Activated CD8-positive, alpha-beta memory T cell treated with anti-CD3 and anti-CD28 coated beads, Interleukin-2, amount 10 ng/mL, durations not matched to agents 7 days and 5 days (primary cell): ENCODE data around the gene CCDC182. TPM values are rescaled to one million over a fixed set of nuclear protein-coding genes. Genes with fewer than 3 reads are reported as not detected.

Experiments
- ATAC-seq: fragments of 150-1000 bp; cut with Tn5 transposase; one replicate; pipeline ENCODE4 v1.10.0; 2021; ENCODE audit warnings: moderate library complexity
- CTCF ChIA-PET: fragments of 350-600 bp; sonication (Branson Sonifier 250); formaldehyde crosslinking; loops from one replicate; lab custom pipeline; 2021; ENCODE audit warnings: antibody characterized with exemption; lab: Charles Lee
- DNase-seq: peaks from one replicate; pipeline ENCODE4 v3.0.0-alpha.2; 2020
- H3K27ac Mint-ChIP-seq: one replicate; pipeline ENCODE4 v1.8.0; 2021; ENCODE audit warnings: mild to moderate bottlenecking, mixed read lengths
- H3K27me3 Mint-ChIP-seq: one replicate; pipeline ENCODE4 v1.8.0; 2021; ENCODE audit warnings: mixed read lengths
- H3K36me3 Mint-ChIP-seq: one replicate; pipeline ENCODE4 v1.8.0; 2021; ENCODE audit warnings: mild to moderate bottlenecking, mixed read lengths
- H3K4me1 Mint-ChIP-seq: one replicate; pipeline ENCODE4 v1.8.0; 2021; ENCODE audit warnings: mixed read lengths
- H3K4me3 Mint-ChIP-seq: one replicate; pipeline ENCODE4 v1.8.0; 2021; ENCODE audit warnings: mild to moderate bottlenecking, moderate library complexity, mixed read lengths
- H3K9me3 Mint-ChIP-seq: one replicate; pipeline ENCODE4 v1.8.0; 2022; ENCODE audit warnings: low read depth, mixed read lengths
- total RNA-seq, 2 experiments: library from RNA; stranded (reverse); gene quantifications; one replicate each; pipeline ENCODE4 v1.2.3, GENCODE V29; 2021

Gene CCDC182
- total RNA-seq, 2 experiments from 2014 or later = not detected

DNA sequence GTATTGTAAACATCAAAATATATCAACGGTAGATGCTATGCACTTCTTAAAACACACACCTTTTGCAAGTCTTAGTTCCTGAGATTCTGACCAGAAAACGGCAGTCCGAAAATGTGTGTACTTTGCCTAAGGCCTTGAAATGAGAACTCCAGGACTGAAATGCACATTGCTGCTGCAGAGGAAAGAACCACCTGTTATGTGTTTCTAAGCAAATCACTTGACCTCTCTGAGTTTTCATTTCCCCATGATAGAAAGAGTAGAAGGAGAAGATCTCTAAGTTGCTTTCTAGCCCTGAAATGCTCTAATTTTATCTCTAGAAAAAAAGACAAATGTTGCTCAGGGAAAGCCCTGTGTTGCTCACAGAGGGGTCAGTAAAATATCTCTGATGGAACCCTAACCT is 9.9 kb downstream of the CCDC182 start:
- no peaks in the 10 kb centered on the region for H3K9me3 Mint-ChIP-seq

GRCh38 chr17:57733085-57733484 is 12.0 kb downstream of the CCDC182 start:
- no peak for ATAC-seq
- no peaks in the 10 kb centered on the region for H3K36me3 Mint-ChIP-seq
- H3K4me3 Mint-ChIP-seq = no peak overlapping the region
- no peaks in the 10 kb centered on the region for H3K9me3 Mint-ChIP-seq
- no peak for DNase-seq
- no peak overlapping the region for H3K27ac Mint-ChIP-seq
- CTCF ChIA-PET = interaction anchor here (0.7 kb wide), 1 partner anchor 475 kb away, joined by 3 read pairs; no protein-coding TSS in a partner anchor
- peaks cover 17% of the 10 kb centered on the region for H3K27me3 Mint-ChIP-seq
- H3K4me1 Mint-ChIP-seq = no peaks in the 10 kb centered on the region

More for the DNA sequence above, 9.9 kb downstream of the CCDC182 start:
- ATAC-seq = no peak
- peaks cover 28% of the 10 kb centered on the region for H3K27me3 Mint-ChIP-seq
- H3K36me3 Mint-ChIP-seq = no peaks in the 10 kb centered on the region
- DNase-seq = no peak
- no peak overlapping the region for H3K27ac Mint-ChIP-seq
- peaks cover 10% of the 10 kb centered on the region for H3K4me1 Mint-ChIP-seq
- H3K4me3 Mint-ChIP-seq = no peak overlapping the region
- CTCF ChIA-PET = no interaction called here

GRCh38 chr17:57732062-57732461 is 13.0 kb downstream of the CCDC182 start:
- peaks cover 17% of the 10 kb centered on the region for H3K27me3 Mint-ChIP-seq
- no peaks in the 10 kb centered on the region for H3K9me3 Mint-ChIP-seq
- DNase-seq (no peak), ATAC-seq (no peak)
- H3K27ac Mint-ChIP-seq = no peak overlapping the region
- H3K36me3 Mint-ChIP-seq = no peaks in the 10 kb centered on the region
- CTCF ChIA-PET = interaction anchor here (0.6 to 1.6 kb wide), 4 partner anchors 8 to 489 kb away, joined by 3 to 5 read pairs (median 4); no protein-coding TSS in a partner anchor
- no peaks in the 10 kb centered on the region for H3K4me1 Mint-ChIP-seq
- no peak overlapping the region for H3K4me3 Mint-ChIP-seq

DNA sequence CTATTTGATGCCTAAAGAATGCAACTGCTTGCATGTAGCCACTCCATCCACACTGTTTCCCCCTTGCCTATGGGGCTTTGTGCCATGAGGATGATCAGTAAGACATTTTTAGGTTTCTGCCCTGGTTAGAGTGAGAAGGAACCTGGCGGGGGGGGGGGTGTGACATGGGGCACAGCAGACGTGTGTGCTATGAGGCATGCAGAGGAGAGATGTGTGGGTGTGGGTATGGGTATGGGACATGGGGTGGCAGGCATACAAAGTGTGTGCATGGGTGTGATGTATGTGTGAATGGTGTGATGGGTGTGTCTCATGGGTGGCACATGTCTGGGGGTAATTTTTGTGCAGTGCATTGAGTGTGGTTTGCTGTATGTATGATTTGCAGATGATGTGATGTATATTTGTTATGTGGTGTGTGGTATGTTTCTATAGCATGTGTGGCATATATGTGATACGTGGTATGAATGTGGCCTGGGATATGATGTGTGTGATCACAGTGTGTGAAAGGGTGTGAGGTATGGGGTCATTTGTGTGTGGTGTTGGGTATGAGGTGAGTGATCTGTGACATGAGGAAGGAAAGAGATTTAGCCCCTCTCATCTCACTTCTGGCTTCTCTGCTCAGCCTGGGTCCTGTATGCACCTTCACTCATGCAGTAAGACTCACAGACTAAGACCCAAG is 14.9 kb downstream of the CCDC182 start:
- CTCF ChIA-PET = no interaction called here
- no peak overlapping the region for H3K27ac Mint-ChIP-seq
- DNase-seq (no peak), ATAC-seq (no peak)
- no peak overlapping the region for H3K4me3 Mint-ChIP-seq
- no peaks in the 10 kb centered on the region for H3K4me1 Mint-ChIP-seq
- H3K27me3 Mint-ChIP-seq = peaks cover 17% of the 10 kb centered on the region
- no peaks in the 10 kb centered on the region for H3K9me3 Mint-ChIP-seq
- no peaks in the 10 kb centered on the region for H3K36me3 Mint-ChIP-seq

- H3K36me3 Mint-ChIP-seq = no peaks in the 10 kb centered on the region
- no peak for ATAC-seq
- no peak overlapping the region for H3K4me3 Mint-ChIP-seq
- H3K27me3 Mint-ChIP-seq = peaks cover 9% of the 10 kb centered on the region
- H3K27ac Mint-ChIP-seq = no peak overlapping the region
- DNase-seq = no peak
- no peaks in the 10 kb centered on the region for H3K9me3 Mint-ChIP-seq
- peaks cover 3% of the 10 kb centered on the region for H3K4me1 Mint-ChIP-seq
- CTCF ChIA-PET = interaction anchor here (0.8 to 1.8 kb wide), 5 partner anchors 19 to 599 kb away, joined by 3 to 7 read pairs (median 3); no protein-coding TSS in a partner anchor
These were observed 17.4 kb downstream of the CCDC182 start for GRCh38 chr17:57727630-57728175.

DNA sequence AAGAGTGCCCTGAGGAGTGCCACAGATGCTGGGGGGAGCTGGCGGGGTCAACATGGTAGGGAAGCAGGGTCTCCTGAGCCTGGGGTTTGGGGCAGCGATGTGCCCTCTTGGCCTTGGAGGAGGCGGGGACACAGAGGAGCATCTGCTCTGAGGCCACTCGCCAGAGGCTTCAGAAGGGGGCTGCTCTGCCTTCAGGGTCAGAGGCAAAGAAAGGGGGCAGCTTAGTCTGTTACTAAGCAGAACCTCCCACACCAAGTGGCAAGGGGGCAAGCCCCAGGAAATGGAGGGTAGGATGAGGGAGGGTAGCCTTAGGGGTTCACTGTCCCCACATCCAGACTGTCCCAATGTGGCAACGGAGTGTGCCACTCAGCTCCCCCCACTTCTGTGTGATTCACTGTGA is 18.3 kb downstream of the CCDC182 start:
- Mint-ChIP-seq H3K4me1 (peaks cover 3% of the 10 kb centered on the region), H3K4me3 (no peak overlapping the region), H3K27ac (no peak overlapping the region), H3K27me3 (peaks cover 9% of the 10 kb centered on the region), H3K9me3 (no peaks in the 10 kb centered on the region), H3K36me3 (no peaks in the 10 kb centered on the region)
- no peak for ATAC-seq
- CTCF ChIA-PET = interaction anchor here (1.2 kb wide), 1 partner anchor 287 kb away, joined by 4 read pairs; no protein-coding TSS in a partner anchor
- no peak for DNase-seq

GRCh38 chr17:57726213-57726790 is 18.8 kb downstream of the CCDC182 start:
- Mint-ChIP-seq H3K4me3 (no peak overlapping the region), H3K27ac (no peak overlapping the region), H3K9me3 (no peaks in the 10 kb centered on the region), H3K4me1 (peaks cover 3% of the 10 kb centered on the region), H3K27me3 (peaks cover 6% of the 10 kb centered on the region), H3K36me3 (no peaks in the 10 kb centered on the region)
- CTCF ChIA-PET = interaction anchor here (1.2 kb wide), 1 partner anchor 287 kb away, joined by 4 read pairs; no protein-coding TSS in a partner anchor
- DNase-seq (no peak), ATAC-seq (no peak)

GRCh38 chr17:57724729-57725125 is 20.4 kb downstream of the CCDC182 start:
- Mint-ChIP-seq H3K27ac (no peak overlapping the region), H3K36me3 (no peaks in the 10 kb centered on the region), H3K4me1 (peaks cover 3% of the 10 kb centered on the region), H3K27me3 (peaks cover 8% of the 10 kb centered on the region), H3K4me3 (no peak overlapping the region), H3K9me3 (no peaks in the 10 kb centered on the region)
- DNase-seq = no peak
- CTCF ChIA-PET = interaction anchor here (2.0 to 2.1 kb wide), 2 partner anchors 59 to 127 kb away, joined by 4 to 5 read pairs; no protein-coding TSS in a partner anchor
- ATAC-seq = no peak

DNA sequence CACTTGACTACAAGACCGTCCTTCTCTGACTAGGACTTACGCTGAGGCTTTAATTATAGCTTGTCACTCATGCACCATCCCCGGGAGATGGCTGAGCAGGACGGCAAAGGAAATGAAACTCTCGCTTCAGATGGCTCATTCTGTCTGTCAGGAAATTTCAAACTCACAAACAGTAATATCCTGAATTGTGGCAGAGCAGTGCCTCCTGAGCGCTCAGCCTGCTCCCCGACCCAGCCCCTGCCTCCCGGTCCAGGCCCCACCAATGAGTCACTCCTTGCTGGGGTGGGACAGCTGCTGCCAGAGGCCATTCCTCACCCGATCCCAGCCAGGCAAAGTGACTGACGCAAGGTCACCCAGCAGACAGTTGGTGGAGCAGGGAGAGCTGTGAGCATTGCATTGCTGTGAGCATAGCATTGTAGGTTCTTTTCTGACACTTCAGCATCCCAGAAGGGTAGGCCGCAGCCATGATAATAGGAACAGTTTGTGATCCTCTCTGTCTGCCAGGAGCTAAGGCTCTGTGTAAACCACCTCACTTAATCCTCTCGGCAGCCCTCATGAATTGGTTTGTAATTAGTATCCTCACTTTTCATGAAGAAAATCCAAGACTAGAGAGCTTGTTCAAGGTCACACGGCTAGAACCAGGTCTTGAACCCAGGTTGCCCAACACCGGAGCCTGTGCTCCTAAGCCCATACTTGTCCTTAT is 20.9 kb downstream of the CCDC182 start:
- Mint-ChIP-seq H3K36me3 (no peaks in the 10 kb centered on the region), H3K27ac (no peak overlapping the region), H3K27me3 (peaks cover 8% of the 10 kb centered on the region), H3K9me3 (no peaks in the 10 kb centered on the region), H3K4me3 (no peak overlapping the region), H3K4me1 (peaks cover 3% of the 10 kb centered on the region)
- DNase-seq = no peak
- ATAC-seq = no peak
- CTCF ChIA-PET = interaction anchor here (2.0 to 2.1 kb wide), 2 partner anchors 60 to 127 kb away, joined by 4 to 5 read pairs; no protein-coding TSS in a partner anchor

DNA sequence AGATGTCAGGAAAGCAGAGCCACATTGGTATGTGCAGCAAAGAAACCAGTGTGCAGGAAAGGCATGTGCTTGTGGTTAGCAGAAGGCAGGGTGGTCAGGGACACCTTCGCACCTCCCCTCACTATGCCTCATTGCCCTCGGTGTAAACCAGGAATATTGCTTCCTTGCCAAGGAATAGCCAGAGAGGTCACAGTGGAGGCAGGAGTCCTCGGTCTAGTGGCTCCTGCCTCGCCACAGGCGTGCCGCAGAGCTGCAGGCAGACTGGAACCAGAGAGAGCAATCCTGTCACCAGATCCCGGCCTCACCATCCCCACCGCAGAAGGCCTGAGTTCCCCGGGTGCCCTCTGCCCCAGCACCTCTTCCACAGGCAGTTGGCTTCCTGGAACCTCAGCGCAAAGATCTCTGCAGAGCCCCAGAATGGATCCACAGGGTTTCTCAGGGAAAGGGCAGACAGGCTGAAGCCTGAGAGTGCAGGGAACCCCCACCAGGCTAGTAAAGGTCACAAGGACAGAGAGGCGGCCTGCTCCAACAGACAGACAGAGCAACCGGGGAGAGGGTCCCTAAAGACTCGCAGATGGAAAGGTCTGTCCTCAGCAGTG is 21.6 kb downstream of the CCDC182 start:
- Mint-ChIP-seq H3K36me3 (no peaks in the 10 kb centered on the region), H3K4me3 (no peak overlapping the region), H3K27ac (no peak overlapping the region), H3K4me1 (peaks cover 3% of the 10 kb centered on the region), H3K27me3 (peaks cover 12% of the 10 kb centered on the region), H3K9me3 (no peaks in the 10 kb centered on the region)
- DNase-seq = no peak
- ATAC-seq = no peak
- CTCF ChIA-PET = interaction anchor here (1.1 to 2.1 kb wide), 3 partner anchors 60 to 126 kb away, joined by 3 to 5 read pairs (median 4); no protein-coding TSS in a partner anchor

- CTCF ChIA-PET = interaction anchor here (1.1 to 2.0 kb wide), 3 partner anchors 29 to 125 kb away, joined by 3 to 4 read pairs (median 4); no protein-coding TSS in a partner anchor
- peaks cover 14% of the 10 kb centered on the region for H3K27me3 Mint-ChIP-seq
- no peak overlapping the region for H3K4me3 Mint-ChIP-seq
These were observed 22.4 kb downstream of the CCDC182 start for GRCh38 chr17:57722704-57723043.

DNA sequence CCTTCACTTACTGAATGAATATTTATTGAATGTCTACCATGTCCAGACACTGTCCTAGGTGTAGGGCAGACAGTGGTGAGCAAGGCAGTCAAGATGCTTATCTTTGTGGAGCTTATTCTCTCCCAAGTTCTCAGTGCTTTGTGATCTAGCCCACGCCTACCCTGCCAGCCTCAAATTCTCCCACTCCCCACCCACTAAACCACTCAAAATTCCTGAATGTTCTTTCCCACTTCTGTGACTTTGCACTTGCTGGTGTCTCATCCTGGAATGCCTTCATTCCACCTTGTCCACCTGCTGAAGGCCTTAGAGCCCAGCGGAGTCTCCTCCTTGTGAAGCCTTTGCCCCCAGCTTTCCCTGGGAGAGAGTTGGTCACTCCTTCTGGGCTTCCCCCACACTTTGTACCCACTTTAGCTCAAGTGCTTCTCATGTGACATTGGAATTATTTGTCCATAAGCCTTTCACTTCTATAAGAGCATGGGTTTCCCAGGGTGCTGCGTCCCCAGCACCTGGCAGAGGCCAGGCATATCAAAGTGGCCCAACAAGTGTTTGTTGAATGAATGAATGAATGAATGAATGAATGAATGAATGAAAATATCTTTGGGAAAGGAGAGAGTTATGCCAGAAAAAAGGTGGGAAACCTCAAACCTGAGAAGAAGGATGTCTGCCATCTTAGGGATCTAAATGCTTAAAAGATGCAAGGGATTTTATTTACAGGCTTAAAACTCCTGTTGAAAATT is 23.0 kb downstream of the CCDC182 start:
- DNase-seq (no peak), ATAC-seq (no peak)
- Mint-ChIP-seq H3K27me3 (peaks cover 19% of the 10 kb centered on the region), H3K27ac (no peak overlapping the region), H3K36me3 (no peaks in the 10 kb centered on the region), H3K4me1 (peaks cover 3% of the 10 kb centered on the region), H3K9me3 (no peaks in the 10 kb centered on the region), H3K4me3 (no peak overlapping the region)
- CTCF ChIA-PET = interaction anchor here (1.1 to 1.4 kb wide), 2 partner anchors 28 to 111 kb away, joined by 3 to 4 read pairs; no protein-coding TSS in a partner anchor

More at GRCh38 chr17:57722704-57723043, 22.4 kb downstream of the CCDC182 start:
- peaks cover 3% of the 10 kb centered on the region for H3K4me1 Mint-ChIP-seq
- no peaks in the 10 kb centered on the region for H3K36me3 Mint-ChIP-seq
- no peak for ATAC-seq
- DNase-seq = no peak
- H3K9me3 Mint-ChIP-seq = no peaks in the 10 kb centered on the region
- no peak overlapping the region for H3K27ac Mint-ChIP-seq
